T-helper 1 cell treated with Interleukin-12 subunit alpha and Interleukin-12 subunit beta and Interleukin-4 antibody, amounts not matched to agents 30 μg/mL and 1 μg/mL, for 36 hours (primary cell): ENCODE results near the gene PIM1.
"Not testable (repeated sequence)": the region's sequence is repeated elsewhere in the genome, so short reads cannot be mapped to it uniquely, and the experiment has no call there.

Source experiments
- H3K27ac Mint-ChIP-seq: one replicate; pipeline ENCODE4 v1.8.0; 2021; ENCODE audit warnings: mild to moderate bottlenecking, mixed read lengths
- H3K27me3 Mint-ChIP-seq: one replicate; pipeline ENCODE4 v1.8.0; 2021; ENCODE audit warnings: low read depth, mixed read lengths
- H3K36me3 Mint-ChIP-seq: one replicate; pipeline ENCODE4 v1.8.0; 2021; ENCODE audit warnings: low read depth, mixed read lengths
- H3K4me1 Mint-ChIP-seq: one replicate; pipeline ENCODE4 v1.8.0; 2021; ENCODE audit warnings: low read depth, mixed read lengths
- H3K4me3 Mint-ChIP-seq: one replicate; pipeline ENCODE4 v1.8.0; 2021; ENCODE audit warnings: mild to moderate bottlenecking, moderate library complexity, mixed read lengths
- H3K9me3 Mint-ChIP-seq: one replicate; pipeline ENCODE4 v1.8.0; 2021; ENCODE audit warnings: mixed read lengths

PIM1 gene

GRCh38 chr6:37187321-37188022, 17.5 kb downstream of the PIM1 start:
- H3K27me3 Mint-ChIP-seq: no peaks in the 10 kb centered on the region
- peaks cover 41% of the 10 kb centered on the region for H3K4me1 Mint-ChIP-seq
- peaks cover 6% of the 10 kb centered on the region for H3K9me3 Mint-ChIP-seq
- H3K36me3 Mint-ChIP-seq: peaks cover 16% of the 10 kb centered on the region
- H3K4me3 Mint-ChIP-seq: peak overlapping the region; percentile 31
- peak overlapping the region; percentile 89 for H3K27ac Mint-ChIP-seq

- Mint-ChIP-seq H3K27me3 (no peaks in the 10 kb centered on the region), H3K27ac (peak overlapping the region; percentile 79), H3K36me3 (peaks cover 16% of the 10 kb centered on the region), H3K4me1 (peaks cover 43% of the 10 kb centered on the region), H3K9me3 (peaks cover 6% of the 10 kb centered on the region), H3K4me3 (peak overlapping the region; percentile 50)
These were observed 19.1 kb downstream of the PIM1 start for GRCh38 chr6:37188962-37189510.

- peaks cover 6% of the 10 kb centered on the region for H3K9me3 Mint-ChIP-seq
- H3K36me3 Mint-ChIP-seq: peaks cover 20% of the 10 kb centered on the region
- H3K27me3 Mint-ChIP-seq: no peaks in the 10 kb centered on the region
- H3K4me3 Mint-ChIP-seq: no peak overlapping the region
- peak overlapping the region; percentile 81 for H3K27ac Mint-ChIP-seq
- H3K4me1 Mint-ChIP-seq: peaks cover 50% of the 10 kb centered on the region
These were observed 20.2 kb downstream of the PIM1 start for GRCh38 chr6:37190159-37190535.

- H3K4me1 Mint-ChIP-seq: peaks cover 35% of the 10 kb centered on the region
- peaks cover 12% of the 10 kb centered on the region for H3K36me3 Mint-ChIP-seq
- no peak overlapping the region for H3K4me3 Mint-ChIP-seq
- peak overlapping the region; percentile 42 for H3K27ac Mint-ChIP-seq
- peaks cover 3% of the 10 kb centered on the region for H3K9me3 Mint-ChIP-seq
- H3K27me3 Mint-ChIP-seq: no peaks in the 10 kb centered on the region
These were observed 22.7 kb downstream of the PIM1 start for GRCh38 chr6:37192666-37193065.

GRCh38 chr6:37194886-37195285, 24.9 kb downstream of the PIM1 start:
- H3K9me3 Mint-ChIP-seq, H3K27me3 Mint-ChIP-seq: not testable (repeated sequence)
- Mint-ChIP-seq H3K27ac (peak overlapping the region; percentile 89), H3K4me3 (peak overlapping the region; percentile 55), H3K4me1 (peaks cover 27% of the 10 kb centered on the region), H3K36me3 (peaks cover 10% of the 10 kb centered on the region)

GRCh38 chr6:37196451-37196850, 26.5 kb downstream of the PIM1 start:
- not testable (repeated sequence) for H3K9me3 Mint-ChIP-seq, H3K27me3 Mint-ChIP-seq, H3K36me3 Mint-ChIP-seq, H3K27ac Mint-ChIP-seq, H3K4me3 Mint-ChIP-seq
- peaks cover 24% of the 10 kb centered on the region for H3K4me1 Mint-ChIP-seq

- H3K27me3 Mint-ChIP-seq: no peaks in the 10 kb centered on the region
- H3K9me3 Mint-ChIP-seq: peaks cover 3% of the 10 kb centered on the region
- H3K27ac Mint-ChIP-seq: no peak overlapping the region
- H3K4me3 Mint-ChIP-seq: no peak overlapping the region
- H3K36me3 Mint-ChIP-seq: peaks cover 3% of the 10 kb centered on the region
- H3K4me1 Mint-ChIP-seq: peaks cover 22% of the 10 kb centered on the region
These were observed 30.1 kb downstream of the PIM1 start for GRCh38 chr6:37200085-37200484.

- H3K27me3 Mint-ChIP-seq: no peaks in the 10 kb centered on the region
- H3K36me3 Mint-ChIP-seq: peaks cover 3% of the 10 kb centered on the region
- no peak overlapping the region for H3K27ac Mint-ChIP-seq
- H3K4me1 Mint-ChIP-seq: peaks cover 28% of the 10 kb centered on the region
- H3K4me3 Mint-ChIP-seq: no peak overlapping the region
- H3K9me3 Mint-ChIP-seq: no peaks in the 10 kb centered on the region
These were observed 31.8 kb downstream of the PIM1 start for GRCh38 chr6:37201726-37202125.

GRCh38 chr6:37202788-37203491, 33.0 kb downstream of the PIM1 start:
- Mint-ChIP-seq H3K27ac (peak overlapping the region; percentile 66), H3K4me3 (no peak overlapping the region), H3K36me3 (peaks cover 5% of the 10 kb centered on the region), H3K27me3 (no peaks in the 10 kb centered on the region), H3K9me3 (no peaks in the 10 kb centered on the region), H3K4me1 (peaks cover 38% of the 10 kb centered on the region)

GRCh38 chr6:37204014-37204751, 34.2 kb downstream of the PIM1 start:
- peaks cover 8% of the 10 kb centered on the region for H3K36me3 Mint-ChIP-seq
- peak overlapping the region; percentile 17 for H3K27ac Mint-ChIP-seq
- no peaks in the 10 kb centered on the region for H3K27me3 Mint-ChIP-seq
- H3K4me3 Mint-ChIP-seq: peak overlapping the region; percentile 0
- H3K9me3 Mint-ChIP-seq: no peaks in the 10 kb centered on the region
- H3K4me1 Mint-ChIP-seq: peaks cover 45% of the 10 kb centered on the region

- H3K27ac Mint-ChIP-seq: peak overlapping the region; percentile 82
These were observed 35.4 kb downstream of the PIM1 start for GRCh38 chr6:37205175-37205996.

GRCh38 chr6:37205997-37206340, 36.0 kb downstream of the PIM1 start:
- Mint-ChIP-seq H3K27me3 (no peaks in the 10 kb centered on the region), H3K36me3 (peaks cover 8% of the 10 kb centered on the region), H3K27ac (peak overlapping the region; percentile 82), H3K4me3 (peak overlapping the region; percentile 11), H3K9me3 (no peaks in the 10 kb centered on the region), H3K4me1 (peaks cover 60% of the 10 kb centered on the region)

More at GRCh38 chr6:37205175-37205996, 35.4 kb downstream of the PIM1 start:
- H3K27me3 Mint-ChIP-seq: no peaks in the 10 kb centered on the region
- peaks cover 8% of the 10 kb centered on the region for H3K36me3 Mint-ChIP-seq
- H3K4me1 Mint-ChIP-seq: peaks cover 57% of the 10 kb centered on the region
- H3K4me3 Mint-ChIP-seq: peak overlapping the region; percentile 11
- H3K9me3 Mint-ChIP-seq: no peaks in the 10 kb centered on the region

GRCh38 chr6:37206622-37207021, 36.7 kb downstream of the PIM1 start:
- H3K36me3 Mint-ChIP-seq: peaks cover 8% of the 10 kb centered on the region
- peaks cover 60% of the 10 kb centered on the region for H3K4me1 Mint-ChIP-seq
- no peak overlapping the region for H3K27ac Mint-ChIP-seq
- no peaks in the 10 kb centered on the region for H3K27me3 Mint-ChIP-seq
- H3K9me3 Mint-ChIP-seq: no peaks in the 10 kb centered on the region
- no peak overlapping the region for H3K4me3 Mint-ChIP-seq

GRCh38 chr6:37207903-37208456, 38.0 kb downstream of the PIM1 start:
- Mint-ChIP-seq H3K36me3 (peaks cover 5% of the 10 kb centered on the region), H3K4me1 (peaks cover 59% of the 10 kb centered on the region), H3K27me3 (no peaks in the 10 kb centered on the region), H3K27ac (peak overlapping the region; percentile 90), H3K9me3 (no peaks in the 10 kb centered on the region), H3K4me3 (peak overlapping the region; percentile 63)
